ENCODE results near the gene SLX9.

The SLX9 gene

GRCh38 chr21:44931137-44931500 is 8.7 kb upstream of the SLX9 start:
- DNase-seq = no peak

GRCh38 chr21:44931501-44932407 is 8.1 kb upstream of the SLX9 start:
- DNase-seq = no peak

GRCh38 chr21:44932408-44933181 is 7.2 kb upstream of the SLX9 start:
- peak; percentile 63 for DNase-seq

GRCh38 chr21:44933199-44933917 is 6.5 kb upstream of the SLX9 start:
- DNase-seq = no peak

- no peak for DNase-seq
Observed at GRCh38 chr21:44933918-44934260, 5.9 kb upstream of the SLX9 start.

GRCh38 chr21:44934276-44934675 is 5.6 kb upstream of the SLX9 start:
- no peak for DNase-seq

- DNase-seq = no peak
Observed at GRCh38 chr21:44934797-44935532, 4.9 kb upstream of the SLX9 start.

GRCh38 chr21:44935533-44935927 is 4.3 kb upstream of the SLX9 start:
- no peak for DNase-seq

- no peak for DNase-seq
Observed at GRCh38 chr21:44938772-44939531, 877 bp upstream of the SLX9 start.

GRCh38 chr21:44940116-44940631 is 345 bp downstream of the SLX9 start:
- no peak for DNase-seq

- DNase-seq = no peak
Observed at GRCh38 chr21:44941567-44941966, 1.7 kb downstream of the SLX9 start.

- no peak for DNase-seq
Observed at GRCh38 chr21:44942566-44942965, 2.7 kb downstream of the SLX9 start.

- no peak for DNase-seq
Observed at GRCh38 chr21:44943005-44943685, 3.3 kb downstream of the SLX9 start.

GRCh38 chr21:44943686-44944550 is 4.1 kb downstream of the SLX9 start:
- no peak for DNase-seq

- no peak for DNase-seq
Observed at GRCh38 chr21:44944596-44944995, 4.8 kb downstream of the SLX9 start.

GRCh38 chr21:44946254-44947041 is 6.6 kb downstream of the SLX9 start:
- no peak for DNase-seq

GRCh38 chr21:44947111-44947929 is 7.5 kb downstream of the SLX9 start:
- no peak for DNase-seq

- no peak for DNase-seq
Observed at GRCh38 chr21:44947930-44948331, 8.1 kb downstream of the SLX9 start.

All from stimulated activated naive CD4-positive, alpha-beta T cell treated with Interleukin-2 at 50 U/mL for 16 hours (primary cell).